ENCODE results near the gene CORIN.

CORIN gene

GRCh38 chr4:47652092-47652491 is 185.8 kb downstream of the CORIN start:
- in situ Hi-C loops (cut with HindIII; ENCODE audit: low sequenced_read_pairs), result no loop called here
- H3K4me3 ChIP-seq (ENCODE audit: low read depth, low read length), result no peak overlapping the region
- no peak for DNase-seq (ENCODE audit: low read depth)
- TF ChIP-seq CTCF (IDR thresholded peaks at IDR 0.05; ENCODE audit: low read depth, low read length, missing control alignments), result no peak

GRCh38 chr4:47651231-47651630 is 186.6 kb downstream of the CORIN start:
- no peak for TF ChIP-seq CTCF (IDR thresholded peaks at IDR 0.05; ENCODE audit: low read depth, low read length, missing control alignments)
- in situ Hi-C loops (cut with HindIII; ENCODE audit: low sequenced_read_pairs), result no loop called here
- no peak overlapping the region for H3K4me3 ChIP-seq (ENCODE audit: low read depth, low read length)
- DNase-seq (ENCODE audit: low read depth), result no peak

GRCh38 chr4:47650584-47651130 is 187.2 kb downstream of the CORIN start:
- no peak for TF ChIP-seq CTCF (IDR thresholded peaks at IDR 0.05; ENCODE audit: low read depth, low read length, missing control alignments)
- H3K4me3 ChIP-seq (ENCODE audit: low read depth, low read length), result no peak overlapping the region
- no peak for DNase-seq (ENCODE audit: low read depth)
- in situ Hi-C loops (cut with HindIII; ENCODE audit: low sequenced_read_pairs), result no loop called here

- TF ChIP-seq CTCF (IDR thresholded peaks at IDR 0.05; ENCODE audit: low read depth, low read length, missing control alignments), result no peak
- in situ Hi-C loops (cut with HindIII; ENCODE audit: low sequenced_read_pairs), result no loop called here
- no peak overlapping the region for H3K4me3 ChIP-seq (ENCODE audit: low read depth, low read length)
- no peak for DNase-seq (ENCODE audit: low read depth)
Measured at GRCh38 chr4:47647544-47647943, 190.3 kb downstream of the CORIN start.

- DNase-seq (ENCODE audit: low read depth), result no peak
- TF ChIP-seq CTCF (IDR thresholded peaks at IDR 0.05; ENCODE audit: low read depth, low read length, missing control alignments), result no peak
- H3K4me3 ChIP-seq (ENCODE audit: low read depth, low read length), result no peak overlapping the region
- in situ Hi-C loops (cut with HindIII; ENCODE audit: low sequenced_read_pairs), result no loop called here
Measured at GRCh38 chr4:47647029-47647428, 190.8 kb downstream of the CORIN start.

- TF ChIP-seq CTCF (IDR thresholded peaks at IDR 0.05; ENCODE audit: low read depth, low read length, missing control alignments), result no peak
- in situ Hi-C loops (cut with HindIII; ENCODE audit: low sequenced_read_pairs), result no loop called here
- no peak overlapping the region for H3K4me3 ChIP-seq (ENCODE audit: low read depth, low read length)
- no peak for DNase-seq (ENCODE audit: low read depth)
Measured at GRCh38 chr4:47646372-47646771, 191.5 kb downstream of the CORIN start.

GRCh38 chr4:47643845-47644244 is 194.0 kb downstream of the CORIN start:
- in situ Hi-C loops (cut with HindIII; ENCODE audit: low sequenced_read_pairs), result no loop called here
- no peak for TF ChIP-seq CTCF (IDR thresholded peaks at IDR 0.05; ENCODE audit: low read depth, low read length, missing control alignments)

More at GRCh38 chr4:47643845-47644244, 194.0 kb downstream of the CORIN start:
- no peak overlapping the region for H3K4me3 ChIP-seq (ENCODE audit: low read depth, low read length)
- no peak for DNase-seq (ENCODE audit: low read depth)

Data from astrocyte of the cerebellum (primary cell).